GM19455 (cell line): ENCODE results near the gene HIVEP3.
"Not testable (repeated sequence)": the region's sequence is repeated elsewhere in the genome, so short reads cannot be mapped to it uniquely, and the experiment has no call there.

Source experiments
- ATAC-seq: cut with Tn5 transposase; IDR thresholded peaks from one replicate; pipeline ENCODE4 v1.9.1; 2021; ENCODE audit not compliant: unreplicated experiment

Gene HIVEP3

DNA sequence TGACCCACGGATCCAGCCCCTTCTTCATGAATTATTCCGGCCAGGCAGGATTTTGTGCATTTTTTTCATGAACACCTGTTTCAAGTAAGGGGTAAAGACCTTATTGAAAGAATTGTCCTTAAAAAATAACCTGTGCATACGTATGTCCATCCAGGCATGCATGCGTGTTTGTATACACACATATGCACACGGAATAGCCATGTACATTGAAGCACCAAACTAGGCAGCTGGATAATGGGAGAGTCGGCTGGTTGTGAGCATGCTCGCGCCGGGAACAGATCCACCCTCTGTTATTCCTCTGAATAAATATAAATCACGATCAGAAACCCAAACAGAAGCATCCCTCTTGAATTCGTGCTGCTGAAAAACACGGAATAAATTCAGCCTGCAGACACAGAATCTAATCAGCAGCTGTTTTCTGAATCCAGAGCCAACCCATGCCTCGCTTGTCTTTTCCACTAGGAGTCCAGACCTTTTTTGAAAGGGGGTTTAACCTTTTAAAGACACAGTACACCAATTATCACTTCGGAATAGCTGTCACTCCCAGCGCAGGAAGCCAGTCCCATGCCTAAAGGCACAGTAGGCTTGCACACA lies at the start of gene HIVEP3:
TSS of gene HIVEP3 (minus strand) at position 473 of the 594 bp plus-strand sequence.
- no peak for ATAC-seq

DNA sequence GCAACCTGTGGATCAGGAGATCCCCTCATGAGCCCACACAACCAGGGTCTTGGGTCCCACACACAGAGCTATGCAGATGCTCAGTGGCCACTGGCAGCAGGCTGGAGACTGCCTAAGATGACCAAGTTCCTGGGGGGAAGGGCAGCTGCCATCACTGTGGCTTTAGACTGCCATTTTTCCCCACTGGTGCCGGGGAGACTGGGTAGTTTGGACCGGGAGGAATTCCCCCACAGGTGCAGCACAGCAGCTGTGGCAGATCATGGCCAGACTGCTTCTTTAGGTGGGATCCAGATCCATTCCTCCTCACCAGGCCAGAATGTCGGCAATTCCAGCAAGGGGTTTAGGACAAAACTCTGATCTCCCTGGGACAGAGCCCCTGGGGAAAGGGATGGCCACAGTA lies 45.7 kb upstream of the HIVEP3 start:
- no peak for ATAC-seq

DNA sequence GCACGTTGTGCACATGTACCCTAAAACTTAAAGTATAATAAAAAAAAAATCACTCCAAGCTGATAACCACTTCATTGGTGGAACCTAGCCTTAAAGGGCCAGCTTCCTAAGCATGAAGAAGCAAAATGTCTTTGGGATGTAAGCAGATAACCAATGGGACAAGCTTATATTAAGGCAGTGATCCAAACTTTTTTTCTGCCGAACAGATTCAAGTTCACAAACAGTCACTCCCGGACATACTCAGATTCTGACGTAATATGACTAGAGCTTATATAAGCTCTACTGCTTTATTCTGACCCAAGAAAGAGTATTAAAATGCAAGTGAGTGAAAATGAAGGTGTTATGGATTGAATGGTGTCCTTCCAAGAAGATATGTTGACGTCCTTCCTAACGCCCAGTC lies 44.9 kb upstream of the HIVEP3 start:
- ATAC-seq = no peak

DNA sequence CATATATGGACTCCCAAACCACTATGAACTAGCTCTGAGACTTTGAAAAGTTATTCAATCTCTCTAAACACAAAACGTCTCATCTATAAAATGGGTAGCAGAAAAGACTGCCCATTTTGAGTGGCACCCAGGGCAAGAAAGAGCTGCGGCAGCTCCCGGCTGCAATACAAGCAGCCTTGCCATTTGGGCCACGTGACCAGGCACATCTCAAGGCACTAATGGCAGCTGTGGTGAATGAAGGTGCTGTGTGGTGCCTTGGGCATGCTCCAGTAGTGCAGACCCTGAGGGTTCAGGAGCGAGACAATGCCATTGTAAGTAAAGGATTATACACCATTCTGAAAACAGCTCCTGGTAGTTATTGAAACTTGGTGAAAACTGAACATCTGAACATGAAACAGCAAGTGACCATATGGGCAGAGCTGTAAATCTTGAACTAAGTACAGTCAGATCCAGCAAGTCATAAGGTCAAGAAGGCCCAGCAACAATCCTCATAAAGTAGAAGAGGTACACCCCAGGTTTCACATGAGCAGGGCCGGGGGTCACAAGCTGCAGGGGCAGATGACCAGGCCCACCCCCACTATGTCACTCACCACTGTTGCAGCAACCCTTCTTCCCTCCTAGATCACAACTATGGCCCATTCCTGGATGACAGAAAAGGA lies 39.4 kb upstream of the HIVEP3 start:
- no peak for ATAC-seq

DNA sequence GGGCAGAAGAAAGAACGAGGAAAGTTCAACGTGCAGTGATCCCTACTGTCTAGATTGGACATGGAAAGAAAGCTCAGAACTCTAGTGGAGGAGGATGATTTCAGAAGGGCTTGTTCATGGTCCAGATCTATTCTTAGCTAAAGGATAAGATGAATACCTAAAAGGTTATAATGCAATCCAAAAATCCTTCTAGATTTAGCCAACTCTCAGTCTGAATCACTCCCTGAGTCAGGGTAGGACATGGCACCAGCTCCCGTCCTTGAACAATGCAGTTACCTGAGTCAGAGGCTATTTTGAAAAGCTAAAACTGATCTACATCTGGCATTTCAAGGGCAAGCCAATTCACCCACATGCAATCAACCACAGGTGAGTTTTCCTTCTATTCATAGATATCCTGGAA lies 38.8 kb upstream of the HIVEP3 start:
- no peak for ATAC-seq

DNA sequence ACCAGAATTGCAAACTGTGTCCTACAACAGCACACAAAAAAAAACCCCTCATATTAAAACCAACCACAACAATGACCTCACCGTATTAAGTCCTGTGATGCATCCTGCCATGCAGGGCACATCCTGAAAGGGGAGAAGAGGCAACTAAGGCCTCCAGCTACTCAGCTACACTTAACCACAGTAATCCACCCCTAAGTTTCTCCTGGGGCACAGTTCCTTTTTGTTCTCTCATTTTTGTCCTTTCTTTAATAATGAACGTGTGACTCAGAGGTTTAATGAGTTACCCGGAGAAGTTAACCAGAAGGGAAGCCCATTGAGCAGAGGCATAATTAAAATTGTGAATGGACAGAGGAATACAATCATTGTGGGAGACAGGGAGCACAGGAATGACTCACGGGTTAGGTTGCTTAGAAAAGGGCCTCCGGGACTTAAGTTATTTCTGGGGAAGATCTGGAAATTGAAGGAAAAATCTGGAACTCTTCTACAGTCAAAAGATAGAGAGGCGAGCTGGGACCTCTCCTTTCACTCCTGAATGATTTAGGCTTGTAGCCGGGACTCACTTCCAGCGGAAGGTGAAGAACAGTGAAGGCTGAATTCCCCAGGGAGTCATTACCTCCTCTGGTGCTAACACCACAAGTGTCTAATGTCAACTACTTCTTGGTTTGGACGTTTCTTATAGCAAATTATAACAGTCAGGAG lies 36.9 kb upstream of the HIVEP3 start:
- ATAC-seq = no peak

DNA sequence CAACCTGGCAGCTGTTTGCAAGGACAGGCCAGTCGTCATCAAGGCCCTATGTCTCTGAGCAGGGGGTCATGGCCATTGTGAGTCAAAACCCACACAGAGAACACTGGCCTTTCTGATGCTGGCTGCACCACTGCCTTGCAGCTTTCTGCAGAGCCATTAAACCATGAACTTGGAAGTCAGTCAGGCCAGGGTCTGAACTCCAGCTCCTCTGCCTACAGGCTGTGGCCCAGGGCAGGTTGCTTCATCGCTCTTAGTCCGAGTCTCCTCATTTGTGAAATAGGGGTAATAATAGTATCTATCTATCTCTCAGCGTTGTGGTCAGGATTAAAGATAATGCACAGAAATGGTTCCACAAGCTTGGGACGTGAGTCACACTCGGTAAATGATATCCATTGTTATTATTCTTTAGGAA lies 35.8 kb upstream of the HIVEP3 start:
- ATAC-seq = no peak

DNA sequence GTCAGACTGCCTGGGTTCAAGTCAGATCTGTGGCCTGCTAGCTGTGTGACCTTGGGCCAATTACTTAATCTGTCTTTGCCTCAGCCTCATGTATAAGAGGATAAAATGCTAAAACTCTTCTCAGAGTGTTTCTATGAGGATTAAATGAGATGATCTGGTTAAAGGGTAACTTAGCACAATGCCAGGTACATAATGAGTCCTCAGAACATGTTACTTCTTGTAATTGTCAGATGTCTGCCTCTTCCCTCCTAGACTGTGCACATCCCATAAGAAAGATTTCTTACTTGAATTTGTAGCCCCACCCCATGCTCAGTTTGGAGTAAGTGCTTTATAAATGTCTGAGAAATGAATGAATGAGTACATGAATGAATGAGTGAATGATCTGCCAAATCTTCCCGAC lies 34.6 kb upstream of the HIVEP3 start:
- no peak for ATAC-seq

DNA sequence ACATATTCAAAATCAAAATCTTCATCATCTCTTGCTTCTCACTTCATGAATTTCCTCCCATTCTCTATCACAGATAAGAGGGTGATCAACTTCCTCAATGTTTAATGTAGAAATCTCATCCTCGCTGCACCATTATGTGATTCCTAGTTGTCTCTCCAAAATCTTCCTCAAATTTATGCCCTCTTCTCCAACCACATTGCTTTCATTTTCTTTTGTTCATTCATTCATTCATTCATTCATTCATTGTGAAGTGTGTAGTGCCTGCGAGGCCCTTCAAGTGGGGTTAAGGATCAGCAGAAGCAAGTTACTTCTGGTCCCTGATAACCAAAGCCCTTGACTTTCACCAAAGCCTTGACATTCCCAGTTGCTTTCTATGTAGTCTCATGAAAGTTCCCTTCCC lies 33.5 kb upstream of the HIVEP3 start:
- no peak for ATAC-seq

DNA sequence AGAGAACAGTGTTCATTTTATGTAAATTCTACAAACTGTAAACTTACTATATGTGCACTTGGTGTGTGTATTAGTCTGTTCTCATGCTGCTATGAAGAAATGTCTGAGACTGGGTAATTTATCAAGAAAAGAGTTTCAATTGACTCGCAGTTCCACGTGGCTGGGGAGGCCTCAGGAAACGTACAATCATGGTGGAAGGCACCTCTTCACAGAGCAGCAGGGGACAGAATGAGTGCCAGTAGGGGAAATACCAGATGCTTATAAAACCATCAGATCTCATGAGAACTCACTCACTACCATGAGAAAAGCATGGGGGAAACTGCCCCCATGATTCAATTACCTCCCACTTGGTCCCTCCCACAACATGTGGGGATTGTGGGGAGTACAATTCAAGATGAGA lies 32.8 kb upstream of the HIVEP3 start:
- not testable (repeated sequence) for ATAC-seq

DNA sequence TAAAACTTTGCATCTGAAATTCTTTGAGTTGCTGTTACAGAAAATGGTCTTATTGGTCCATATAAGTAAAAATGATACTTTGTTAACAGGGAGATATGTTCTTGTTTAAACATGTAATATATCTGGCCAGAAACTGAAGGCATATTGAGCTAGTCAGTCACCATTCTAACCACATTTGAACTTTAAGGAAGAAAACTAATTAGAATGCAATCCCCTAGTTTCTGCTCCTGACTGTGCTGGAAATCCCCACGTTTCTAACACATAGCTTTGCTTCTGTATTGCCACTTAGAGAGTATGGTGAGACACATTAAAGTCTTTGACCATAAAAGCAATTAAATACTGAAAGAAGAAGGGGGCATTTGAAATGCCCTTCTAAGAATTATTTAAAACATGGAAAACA lies 32.1 kb upstream of the HIVEP3 start:
- ATAC-seq = no peak

DNA sequence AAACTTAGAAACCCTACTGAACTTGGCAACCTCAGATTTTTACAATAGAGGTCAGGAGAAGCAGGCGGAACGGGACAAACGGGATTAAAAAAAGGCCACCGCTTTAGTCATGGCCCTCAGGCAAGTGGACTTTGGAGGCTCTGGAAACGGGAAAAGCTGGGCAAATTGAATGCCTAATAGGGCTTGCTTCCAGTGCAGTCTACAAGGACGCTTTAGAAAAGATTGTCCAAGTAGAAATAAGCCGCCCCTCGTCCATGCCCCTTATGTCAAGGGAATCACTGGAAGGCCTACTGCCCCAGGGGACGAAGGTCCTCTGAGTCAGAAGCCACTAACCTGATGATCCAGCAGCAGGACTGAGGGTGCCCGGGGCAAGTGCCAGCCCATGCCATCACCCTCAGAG lies 27.2 kb upstream of the HIVEP3 start:
- not testable (repeated sequence) for ATAC-seq

DNA sequence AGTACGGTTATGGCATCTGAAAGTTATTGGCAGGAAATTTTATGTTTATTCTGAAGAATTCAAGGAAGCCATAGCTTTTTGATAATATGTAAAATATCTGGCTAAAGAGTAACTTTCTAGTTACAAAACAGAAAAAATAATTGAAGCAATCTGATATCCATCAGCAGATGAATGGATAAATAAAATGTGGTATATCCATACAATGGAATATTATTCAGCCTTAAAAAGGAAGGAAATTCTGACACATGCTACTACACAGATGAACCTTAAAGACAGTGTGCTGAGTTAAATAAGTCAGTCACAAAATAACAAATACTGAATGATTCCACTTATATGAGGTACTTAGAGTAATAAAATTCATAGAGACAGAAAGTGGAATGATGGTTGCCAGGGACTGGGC lies 25.0 kb upstream of the HIVEP3 start:
- ATAC-seq = no peak

DNA sequence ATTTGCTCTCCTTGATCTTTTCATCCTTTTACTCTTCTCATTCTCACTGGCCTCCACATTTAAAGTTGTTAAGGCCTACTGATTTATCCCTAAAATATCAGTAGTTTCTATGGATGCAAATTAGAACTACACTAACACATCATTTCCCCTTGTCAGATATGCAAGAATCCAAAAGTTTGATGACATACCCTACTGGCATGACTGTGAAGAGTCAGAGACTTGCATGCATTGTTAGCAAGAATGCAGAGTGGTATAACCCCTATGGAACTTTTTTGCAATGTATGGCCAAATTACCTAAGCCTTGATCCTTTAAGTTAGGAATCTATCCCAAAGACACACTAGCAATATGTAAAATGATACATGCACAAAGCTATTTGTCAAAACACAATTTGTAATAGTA lies 23.6 kb upstream of the HIVEP3 start:
- ATAC-seq = no peak

DNA sequence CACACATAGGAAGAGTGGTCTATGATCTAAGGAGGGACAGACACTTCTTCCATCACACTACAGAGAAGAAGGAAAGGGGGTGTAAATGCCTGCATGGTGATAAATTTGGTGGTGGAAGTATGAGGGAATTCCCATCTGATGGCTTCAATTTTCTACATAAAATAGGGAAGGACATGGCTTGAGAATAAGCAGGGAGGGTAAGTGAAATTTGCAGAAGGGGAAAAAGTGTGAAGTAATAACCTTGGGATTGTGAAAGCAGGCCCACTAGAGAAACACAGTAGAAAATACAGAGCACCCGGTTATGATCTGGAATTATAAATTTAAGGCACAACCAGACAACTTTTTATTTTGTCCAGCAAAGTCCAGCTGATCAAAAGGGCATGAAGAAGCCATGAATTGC lies 22.7 kb upstream of the HIVEP3 start:
- ATAC-seq = no peak

DNA sequence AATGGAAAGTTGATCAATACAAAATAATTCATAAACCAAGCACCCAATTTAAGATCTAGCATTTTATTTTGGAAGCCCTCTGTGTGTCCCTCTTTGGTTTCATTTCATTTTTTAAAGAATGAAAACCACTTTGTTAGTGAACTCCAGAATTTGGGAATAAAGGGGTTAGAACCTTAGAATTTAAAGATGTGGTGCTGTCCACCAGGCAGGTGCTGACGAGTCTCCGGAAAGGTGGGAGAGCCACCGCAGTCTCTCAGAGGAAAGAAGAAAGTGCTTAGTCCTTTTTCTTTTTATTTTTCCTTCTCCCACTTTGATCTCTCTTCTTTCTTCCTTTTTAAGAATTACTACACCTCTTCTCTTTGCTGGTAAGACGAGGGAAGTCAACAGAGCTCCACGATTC lies 20.5 kb upstream of the HIVEP3 start:
- no peak for ATAC-seq

DNA sequence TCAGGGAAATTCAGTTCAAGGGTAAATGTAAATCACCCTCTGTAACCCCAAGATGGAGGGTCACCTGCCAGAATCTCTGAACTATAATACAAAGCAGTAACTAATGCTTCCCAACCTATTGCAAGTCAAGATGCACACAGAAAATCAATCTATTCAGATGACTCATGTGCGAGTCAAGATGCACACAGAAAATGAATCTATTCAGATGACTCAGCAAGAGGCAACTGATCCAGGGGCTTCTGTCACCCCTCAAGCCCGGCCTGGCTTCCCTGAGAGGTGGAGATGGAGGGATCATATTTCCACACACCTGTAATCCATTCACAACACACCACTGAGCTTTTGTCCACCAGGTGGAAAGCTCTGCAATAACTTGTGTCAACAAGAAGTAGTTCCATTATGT lies 17.4 kb upstream of the HIVEP3 start:
- ATAC-seq = no peak

DNA sequence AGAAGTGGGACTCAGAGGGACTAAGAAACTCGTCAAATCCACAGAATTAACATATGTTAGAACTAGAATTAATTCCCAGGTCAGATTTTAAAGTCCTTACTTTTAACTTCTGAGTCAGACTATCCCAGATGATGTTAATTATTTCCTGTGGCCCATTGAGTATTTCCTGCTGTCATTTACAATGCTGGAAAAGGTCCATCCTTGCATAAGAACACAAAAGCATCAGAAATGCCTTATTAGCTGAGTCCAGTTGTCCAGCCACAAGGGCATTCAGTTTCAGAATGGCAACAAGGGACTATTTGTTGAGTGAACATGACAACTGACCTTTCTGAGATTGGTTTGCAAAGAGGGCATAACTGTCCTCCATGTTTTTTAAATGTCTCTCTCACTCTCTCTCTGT lies 16.5 kb upstream of the HIVEP3 start:
- ATAC-seq = no peak

DNA sequence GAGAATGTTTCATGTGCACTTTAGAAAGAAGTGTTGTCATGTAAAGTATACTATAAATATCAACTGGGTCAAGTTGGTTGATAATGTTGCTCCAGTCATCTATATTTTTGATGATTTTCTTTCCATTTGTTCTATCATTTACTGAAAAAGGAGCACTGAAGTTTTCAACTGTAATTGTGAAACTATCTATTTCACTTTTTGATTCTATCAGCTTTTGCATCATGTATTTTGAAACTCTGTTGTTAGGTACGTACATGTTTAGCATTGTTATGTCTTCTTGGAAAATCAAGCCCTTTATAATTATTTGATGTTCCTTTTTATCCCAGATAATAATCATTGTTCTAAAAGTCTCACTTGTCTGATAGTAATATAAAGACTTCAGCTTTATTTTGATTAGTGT lies 14.4 kb upstream of the HIVEP3 start:
- ATAC-seq = no peak

DNA sequence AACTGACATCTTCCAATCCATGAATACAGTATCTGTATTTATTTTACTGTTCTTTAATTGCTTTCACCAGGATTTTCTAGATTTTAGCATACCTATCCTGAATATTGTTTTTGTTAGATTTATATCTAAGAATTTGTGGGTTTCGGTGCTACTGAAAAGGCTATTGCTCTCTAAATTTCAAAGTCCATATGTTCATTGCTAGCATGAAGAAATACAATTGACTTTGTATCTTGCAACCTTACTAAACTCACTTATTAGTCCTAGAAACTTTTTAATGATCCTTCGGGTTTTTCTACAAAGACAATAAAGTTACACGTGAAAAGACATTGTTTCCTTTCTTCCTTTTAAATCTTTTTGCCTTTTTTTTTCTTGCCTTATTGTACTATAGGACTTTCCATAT lies 12.9 kb upstream of the HIVEP3 start:
- ATAC-seq = no peak

DNA sequence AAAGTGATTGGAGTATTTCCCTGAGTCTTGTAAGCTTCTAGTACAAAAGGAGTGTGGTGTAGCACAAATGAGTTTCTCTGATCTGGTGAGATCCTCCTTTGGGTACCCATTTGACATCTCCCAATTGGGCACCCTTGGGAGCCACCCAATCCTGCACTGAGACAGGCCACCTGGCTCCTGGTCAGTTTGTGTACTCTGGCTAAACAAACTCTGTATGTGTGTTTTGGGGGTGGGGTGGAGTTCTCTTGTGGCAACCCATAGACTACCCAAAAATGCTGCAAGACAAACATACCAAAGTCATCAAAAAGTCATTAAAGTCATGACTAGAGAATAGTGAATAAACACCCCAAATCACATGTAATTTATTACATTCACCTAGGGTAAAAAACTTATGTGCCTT lies 8.4 kb upstream of the HIVEP3 start:
- ATAC-seq = no peak

DNA sequence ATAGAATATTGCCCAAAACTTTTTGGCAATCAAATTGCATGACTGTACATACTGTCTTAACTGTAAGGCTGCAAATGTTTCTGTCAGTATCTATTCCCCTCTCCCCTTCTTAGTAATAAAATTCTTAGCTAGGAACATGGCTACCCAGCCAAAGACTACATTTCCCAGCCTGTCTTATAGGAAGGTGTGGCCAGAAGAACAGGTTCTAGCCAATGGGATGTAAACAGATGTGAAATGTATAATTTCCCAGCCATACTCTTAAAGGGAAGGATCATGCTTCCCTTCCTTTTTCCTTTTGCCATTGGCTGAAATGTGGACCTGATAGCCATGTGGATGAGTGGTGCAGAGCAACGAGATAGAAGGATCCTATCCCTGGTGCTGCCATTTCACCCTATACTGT lies 7.0 kb upstream of the HIVEP3 start:
- no peak for ATAC-seq

DNA sequence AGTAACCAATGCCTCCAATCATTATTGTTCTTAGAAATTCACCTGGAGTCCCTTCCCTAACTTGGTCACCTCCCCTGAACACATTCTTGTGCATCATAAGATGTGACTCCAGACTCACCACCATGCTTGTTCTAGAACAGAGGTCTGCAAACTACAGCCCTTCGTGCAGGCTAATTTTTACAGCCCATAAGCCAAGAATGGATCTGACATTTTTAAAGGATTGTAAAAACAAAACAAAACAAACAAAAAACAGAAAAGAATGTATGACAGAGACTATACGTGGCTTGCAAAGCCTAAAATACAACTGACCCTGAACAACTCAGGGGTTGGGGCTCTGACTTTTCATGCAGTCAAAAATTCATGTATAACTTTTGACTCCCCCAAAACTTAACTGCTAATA lies 6.2 kb upstream of the HIVEP3 start:
- no peak for ATAC-seq
